ENCODE measurements around the gene GNAI2. TPM values are rescaled to one million over a fixed set of nuclear protein-coding genes. Genes with fewer than 3 reads are reported as not detected.
A peak's percentile ranks its signal among the peaks of the same experiment; 100 is the strongest.

Gene GNAI2
- polyA plus RNA-seq, 1 of the 3 experiments (the other 2 are of a cell fraction) = 649 TPM

DNA sequence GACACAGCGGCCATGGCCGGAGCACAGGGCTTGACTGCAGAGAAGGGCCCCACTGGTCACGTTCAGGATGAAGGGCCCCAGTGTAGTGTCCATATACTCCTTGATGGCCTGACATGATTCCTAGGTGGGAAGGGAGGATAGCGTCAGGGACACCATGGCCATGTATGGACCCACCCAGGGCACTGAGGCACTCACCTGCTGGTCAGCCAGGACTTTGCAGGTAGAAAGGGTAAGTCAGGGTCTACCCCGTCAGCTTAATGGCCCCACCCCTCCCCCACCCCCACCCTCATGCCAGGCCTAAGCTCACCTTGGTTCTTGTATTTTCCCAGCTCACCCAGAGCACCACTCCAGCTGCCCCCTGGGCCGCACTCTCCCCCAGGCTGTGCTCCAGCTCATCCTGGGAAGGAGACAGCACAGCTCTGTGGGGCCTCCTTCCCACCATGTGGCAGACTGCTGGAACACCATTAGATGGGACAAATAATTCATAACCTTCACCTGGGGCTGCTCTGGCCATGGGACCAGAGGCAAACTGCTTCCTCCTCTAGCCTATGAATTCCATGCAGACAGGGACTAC, 64.8 kb downstream of the GNAI2 start:
- Histone ChIP-seq H3K79me2 (ENCODE audit: insufficient read depth) (peaks cover 7% of the 10 kb centered on the region; the same call in 1 of the 2 replicates), H3K4me2 (peak overlapping the region; percentile 86), H3K27me3 (ENCODE audit: insufficient read depth) (no peaks in the 10 kb centered on the region), H3K4me3 (ENCODE audit: low read depth in 2 of 2, low read length in 1 of 2) (no peak overlapping the region), H3K9me2 (no peaks in the 10 kb centered on the region), H3K36me3 (replicated peaks in 1 of 2; ENCODE audit: control insufficient read depth in 1 of 2, insufficient read depth in 2 of 2, low read length in 1 of 2) (peaks cover 0 to 6% of the 10 kb centered on the region in 2 experiments), H3F3A (replicated peaks; ENCODE audit: insufficient read depth) (no peaks in the 10 kb centered on the region), H3K9ac (no peak overlapping the region), H3K9me3 (no peaks in the 10 kb centered on the region), H3K27ac (ENCODE audit: low read depth in 2 of 2, low read length in 1 of 2) (no peak overlapping the region; a peak in 1 of 4 replicates), H4K20me1 (ENCODE audit: insufficient read depth) (no peaks in the 10 kb centered on the region), H2AFZ (ENCODE audit: low read depth) (no peak overlapping the region), H3K4me1 (ENCODE audit: control insufficient read depth in 1 of 2, insufficient read depth in 2 of 2, low read depth in 1 of 2, low read length in 1 of 2) (peaks cover 10 to 38% of the 10 kb centered on the region in 2 experiments; a peak in 2 of 4 replicates)
- CTCF ChIA-PET = interaction anchor here (1.0 to 7.7 kb wide), 2 partner anchors 19 to 41 kb away, joined by 3 to 45 read pairs; no protein-coding TSS in a partner anchor
- no peak for DNase-seq
- POLR2A ChIA-PET = interaction anchor here (0.7 kb wide), 1 partner anchor 23 kb away, joined by 3 read pairs; no protein-coding TSS in a partner anchor
- WGBS (ENCODE audit: low lambda C conversion rate) = 100% methylated on average over 2 of the region's 6 CpGs
- TF ChIP-seq RFX5 (IDR thresholded peaks at IDR 0.05; ENCODE audit: low read length) (no peak), TCF12 (IDR thresholded peaks at IDR 0.05) (no peak), JUND (IDR thresholded peaks at IDR 0.05) (no peak), RCOR1 (IDR thresholded peaks at IDR 0.05; ENCODE audit: low read length) (no peak), FOXJ3 (CRISPR knock-in tag; IDR thresholded peaks at IDR 0.05) (no peak), MEF2A (IDR thresholded peaks at IDR 0.05; ENCODE audit: borderline replicate concordance, low read depth) (no peak), FOXM1 (IDR thresholded peaks at IDR 0.05; ENCODE audit: low read depth) (no peak), ELF1 (IDR thresholded peaks at IDR 0.05) (no peak), RAD21 (IDR thresholded peaks at IDR 0.05; ENCODE audit: low read length) (no peak), EP300 (IDR thresholded peaks at IDR 0.05; ENCODE audit: borderline replicate concordance in 1 of 2, low read depth in 1 of 2, low read length in 1 of 2) (no peak), RXRA (IDR thresholded peaks at IDR 0.05; ENCODE audit: borderline replicate concordance, low read depth) (no peak), FOSL2 (IDR thresholded peaks at IDR 0.05; ENCODE audit: borderline replicate concordance, low read depth) (no peak), TEAD4 (IDR thresholded peaks at IDR 0.05; ENCODE audit: borderline replicate concordance, insufficient read depth) (no peak), GABPA (IDR thresholded peaks at IDR 0.05; ENCODE audit: low read depth) (no peak), NRF1 (IDR thresholded peaks at IDR 0.05; ENCODE audit: low read depth, low read length) (no peak)
- TF ChIP-seq, protein P1, sequence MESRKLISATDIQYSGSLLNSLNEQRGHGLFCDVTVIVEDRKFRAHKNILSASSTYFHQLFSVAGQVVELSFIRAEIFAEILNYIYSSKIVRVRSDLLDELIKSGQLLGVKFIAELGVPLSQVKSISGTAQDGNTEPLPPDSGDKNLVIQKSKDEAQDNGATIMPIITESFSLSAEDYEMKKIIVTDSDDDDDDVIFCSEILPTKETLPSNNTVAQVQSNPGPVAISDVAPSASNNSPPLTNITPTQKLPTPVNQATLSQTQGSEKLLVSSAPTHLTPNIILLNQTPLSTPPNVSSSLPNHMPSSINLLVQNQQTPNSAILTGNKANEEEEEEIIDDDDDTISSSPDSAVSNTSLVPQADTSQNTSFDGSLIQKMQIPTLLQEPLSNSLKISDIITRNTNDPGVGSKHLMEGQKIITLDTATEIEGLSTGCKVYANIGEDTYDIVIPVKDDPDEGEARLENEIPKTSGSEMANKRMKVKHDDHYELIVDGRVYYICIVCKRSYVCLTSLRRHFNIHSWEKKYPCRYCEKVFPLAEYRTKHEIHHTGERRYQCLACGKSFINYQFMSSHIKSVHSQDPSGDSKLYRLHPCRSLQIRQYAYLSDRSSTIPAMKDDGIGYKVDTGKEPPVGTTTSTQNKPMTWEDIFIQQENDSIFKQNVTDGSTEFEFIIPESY (IDR thresholded peaks at IDR 0.05; ENCODE audit: borderline replicate concordance, low read depth) = no peak
- TF ChIP-seq, protein P2, sequence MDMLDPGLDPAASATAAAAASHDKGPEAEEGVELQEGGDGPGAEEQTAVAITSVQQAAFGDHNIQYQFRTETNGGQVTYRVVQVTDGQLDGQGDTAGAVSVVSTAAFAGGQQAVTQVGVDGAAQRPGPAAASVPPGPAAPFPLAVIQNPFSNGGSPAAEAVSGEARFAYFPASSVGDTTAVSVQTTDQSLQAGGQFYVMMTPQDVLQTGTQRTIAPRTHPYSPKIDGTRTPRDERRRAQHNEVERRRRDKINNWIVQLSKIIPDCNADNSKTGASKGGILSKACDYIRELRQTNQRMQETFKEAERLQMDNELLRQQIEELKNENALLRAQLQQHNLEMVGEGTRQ (IDR thresholded peaks at IDR 0.05; ENCODE audit: borderline replicate concordance, low read depth, low read length) = no peak
- TF ChIP-seq, protein P3, sequence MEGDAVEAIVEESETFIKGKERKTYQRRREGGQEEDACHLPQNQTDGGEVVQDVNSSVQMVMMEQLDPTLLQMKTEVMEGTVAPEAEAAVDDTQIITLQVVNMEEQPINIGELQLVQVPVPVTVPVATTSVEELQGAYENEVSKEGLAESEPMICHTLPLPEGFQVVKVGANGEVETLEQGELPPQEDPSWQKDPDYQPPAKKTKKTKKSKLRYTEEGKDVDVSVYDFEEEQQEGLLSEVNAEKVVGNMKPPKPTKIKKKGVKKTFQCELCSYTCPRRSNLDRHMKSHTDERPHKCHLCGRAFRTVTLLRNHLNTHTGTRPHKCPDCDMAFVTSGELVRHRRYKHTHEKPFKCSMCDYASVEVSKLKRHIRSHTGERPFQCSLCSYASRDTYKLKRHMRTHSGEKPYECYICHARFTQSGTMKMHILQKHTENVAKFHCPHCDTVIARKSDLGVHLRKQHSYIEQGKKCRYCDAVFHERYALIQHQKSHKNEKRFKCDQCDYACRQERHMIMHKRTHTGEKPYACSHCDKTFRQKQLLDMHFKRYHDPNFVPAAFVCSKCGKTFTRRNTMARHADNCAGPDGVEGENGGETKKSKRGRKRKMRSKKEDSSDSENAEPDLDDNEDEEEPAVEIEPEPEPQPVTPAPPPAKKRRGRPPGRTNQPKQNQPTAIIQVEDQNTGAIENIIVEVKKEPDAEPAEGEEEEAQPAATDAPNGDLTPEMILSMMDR (IDR thresholded peaks at IDR 0.05) = no peak
- TF ChIP-seq, protein P4, sequence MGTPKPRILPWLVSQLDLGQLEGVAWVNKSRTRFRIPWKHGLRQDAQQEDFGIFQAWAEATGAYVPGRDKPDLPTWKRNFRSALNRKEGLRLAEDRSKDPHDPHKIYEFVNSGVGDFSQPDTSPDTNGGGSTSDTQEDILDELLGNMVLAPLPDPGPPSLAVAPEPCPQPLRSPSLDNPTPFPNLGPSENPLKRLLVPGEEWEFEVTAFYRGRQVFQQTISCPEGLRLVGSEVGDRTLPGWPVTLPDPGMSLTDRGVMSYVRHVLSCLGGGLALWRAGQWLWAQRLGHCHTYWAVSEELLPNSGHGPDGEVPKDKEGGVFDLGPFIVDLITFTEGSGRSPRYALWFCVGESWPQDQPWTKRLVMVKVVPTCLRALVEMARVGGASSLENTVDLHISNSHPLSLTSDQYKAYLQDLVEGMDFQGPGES (IDR thresholded peaks at IDR 0.05; ENCODE audit: low read depth, low read length) = no peak
- TF ChIP-seq, protein P5, sequence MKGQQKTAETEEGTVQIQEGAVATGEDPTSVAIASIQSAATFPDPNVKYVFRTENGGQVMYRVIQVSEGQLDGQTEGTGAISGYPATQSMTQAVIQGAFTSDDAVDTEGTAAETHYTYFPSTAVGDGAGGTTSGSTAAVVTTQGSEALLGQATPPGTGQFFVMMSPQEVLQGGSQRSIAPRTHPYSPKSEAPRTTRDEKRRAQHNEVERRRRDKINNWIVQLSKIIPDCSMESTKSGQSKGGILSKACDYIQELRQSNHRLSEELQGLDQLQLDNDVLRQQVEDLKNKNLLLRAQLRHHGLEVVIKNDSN (IDR thresholded peaks at IDR 0.05; ENCODE audit: borderline replicate concordance, low read depth) = no peak
